Activated CD8-positive, alpha-beta memory T cell treated with anti-CD3 and anti-CD28 coated beads for 4 hours (primary cell): ENCODE results near the gene PRM1.
"Not testable (repeated sequence)": the region's sequence is repeated elsewhere in the genome, so short reads cannot be mapped to it uniquely, and the experiment has no call there.

Experiments used
- DNase-seq, 2 donors: peaks; one replicate each; pipeline ENCODE4 v3.0.0-alpha.2; 2020; ENCODE audit warnings: low read depth in 2 of 2

The PRM1 gene

GRCh38 chr16:11298143-11298900, 17.2 kb upstream of the PRM1 start:
- DNase-seq: no peak

- peak; percentile 33 to 55 for DNase-seq
Measured at GRCh38 chr16:11297492-11298142, 16.5 kb upstream of the PRM1 start.

GRCh38 chr16:11296706-11297491, 15.8 kb upstream of the PRM1 start:
- DNase-seq: no peak

GRCh38 chr16:11296351-11296705, 15.2 kb upstream of the PRM1 start:
- no peak for DNase-seq

- DNase-seq: no peak
Measured at GRCh38 chr16:11295672-11296071, 14.5 kb upstream of the PRM1 start.

GRCh38 chr16:11292076-11292748, 11.1 kb upstream of the PRM1 start:
- DNase-seq: no peak

GRCh38 chr16:11291091-11291703, 10.1 kb upstream of the PRM1 start:
- no peak for DNase-seq

- DNase-seq: no peak
Measured at GRCh38 chr16:11290102-11290893, 9.2 kb upstream of the PRM1 start.

- not testable (repeated sequence) for DNase-seq
Measured at GRCh38 chr16:11289696-11290095, 8.6 kb upstream of the PRM1 start.

GRCh38 chr16:11289202-11289601, 8.1 kb upstream of the PRM1 start:
- DNase-seq: no peak

- DNase-seq: no peak
Measured at GRCh38 chr16:11285842-11286241, 4.7 kb upstream of the PRM1 start.

GRCh38 chr16:11283820-11284248, 2.7 kb upstream of the PRM1 start:
- no peak for DNase-seq

GRCh38 chr16:11278681-11279628, 2.2 kb downstream of the PRM1 start:
- no peak for DNase-seq

GRCh38 chr16:11277607-11278337, 3.4 kb downstream of the PRM1 start:
- DNase-seq: no peak

GRCh38 chr16:11276896-11277593, 4.1 kb downstream of the PRM1 start:
- no peak for DNase-seq

- no peak for DNase-seq
Measured at GRCh38 chr16:11276143-11276895, 4.8 kb downstream of the PRM1 start, which contains the start of gene PRM2. Gene PRM2, minus strand, starts transcription at chr16:11276480. Its CDS starts 110 bp downstream, at chr16:11276370.

GRCh38 chr16:11274964-11275363, 6.2 kb downstream of the PRM1 start:
- DNase-seq: no peak
